Measurements from ENCODE around the gene KARS1.
A peak's percentile ranks its signal among the peaks of the same experiment; 100 is the strongest.

KARS1 gene

DNA sequence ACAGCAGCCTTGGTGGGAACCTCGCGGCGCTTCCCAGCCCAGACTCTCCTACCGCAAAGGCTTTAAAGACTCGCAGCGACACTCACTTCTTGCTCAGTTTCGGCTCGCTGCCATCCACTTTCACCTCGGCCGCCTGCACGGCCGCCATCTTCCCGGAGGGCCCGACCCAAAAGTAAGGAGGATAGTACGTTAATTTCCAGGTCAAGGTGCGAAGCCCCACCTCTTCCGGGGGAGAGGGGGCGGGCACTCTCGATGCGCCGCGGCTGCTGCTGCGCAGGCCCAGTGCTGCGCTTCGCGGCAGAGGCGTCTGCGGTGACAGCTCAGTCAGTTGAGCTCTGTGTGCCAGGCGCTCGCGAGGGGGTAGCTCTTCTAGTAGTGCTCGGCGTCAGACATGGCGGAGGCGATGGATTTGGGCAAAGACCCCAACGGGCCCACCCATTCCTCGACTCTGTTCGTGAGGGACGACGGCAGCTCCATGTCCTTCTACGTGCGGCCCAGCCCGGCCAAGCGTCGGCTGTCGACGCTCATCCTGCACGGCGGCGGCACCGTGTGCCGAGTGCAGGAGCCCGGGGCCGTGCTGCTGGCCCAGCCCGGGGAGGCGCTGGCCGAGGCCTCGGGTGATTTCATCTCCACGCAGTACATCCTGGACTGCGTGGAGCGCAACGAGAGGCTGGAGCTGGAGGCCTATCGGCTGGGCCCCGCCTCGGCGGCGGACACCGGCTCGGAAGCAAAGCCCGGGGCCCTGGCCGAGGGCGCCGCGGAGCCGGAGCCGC lies at the start of gene KARS1, which contains the start of gene TERF2IP:
KARS1 (minus strand) TSS at position 174 of the 773 bp plus-strand sequence; CDS start at position 148, 26 bp downstream.
TERF2IP (plus strand) TSS at position 282 of the 773 bp plus-strand sequence; CDS start at position 392, 110 bp downstream.
- peak; percentile 84 to 91 (median 85) for DNase-seq (ENCODE audit: low read depth in 3 of 3)

- DNase-seq (ENCODE audit: low read depth in 3 of 3) = no peak
These were observed 48.2 kb upstream of the KARS1 start for GRCh38 chr16:75695708-75696107.

GRCh38 chr16:75687361-75687760 lies 39.9 kb upstream of the KARS1 start:
- DNase-seq (ENCODE audit: low read depth in 3 of 3) = no peak

DNA sequence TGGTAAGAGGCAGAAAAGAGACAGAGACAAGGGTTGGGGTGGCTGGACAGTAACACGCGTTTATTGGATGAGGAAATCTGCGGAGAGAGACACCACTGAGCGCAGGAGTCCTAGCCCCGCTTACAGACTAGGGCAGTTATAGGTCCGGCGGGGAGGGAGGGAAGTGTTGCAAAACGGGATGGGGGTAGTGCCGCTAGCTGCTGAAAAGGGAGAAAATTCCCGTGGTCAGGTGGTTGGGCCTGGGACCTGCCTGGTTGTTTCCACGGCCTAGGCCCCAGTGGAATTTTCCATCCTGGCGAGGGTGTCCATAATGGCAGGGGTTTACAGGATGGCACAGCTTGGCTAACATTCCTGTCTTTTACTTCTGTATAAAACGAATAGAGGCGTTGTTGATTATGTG lies 34.8 kb upstream of the KARS1 start:
- no peak for DNase-seq (ENCODE audit: low read depth in 3 of 3)

DNA sequence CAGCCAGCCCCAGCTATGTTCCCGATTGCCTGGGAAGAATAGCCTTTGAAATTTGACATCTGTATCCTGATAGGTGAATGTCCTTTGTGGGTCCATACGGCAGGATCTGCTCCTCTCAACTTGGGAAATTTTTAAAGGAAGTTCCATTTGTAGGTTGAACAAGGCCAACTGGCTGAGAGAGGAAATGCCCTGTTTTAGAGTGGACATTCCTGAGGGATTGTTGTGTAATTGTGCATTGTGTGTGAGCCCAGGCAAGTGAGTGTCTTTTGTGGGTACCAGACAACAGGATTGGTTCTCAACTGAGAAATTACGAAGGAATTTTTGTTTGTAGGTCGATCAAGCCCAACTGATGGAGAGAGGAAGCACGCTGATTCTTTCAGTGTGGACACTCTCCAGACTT lies 31.9 kb upstream of the KARS1 start:
- no peak for DNase-seq (ENCODE audit: low read depth in 3 of 3)

DNA sequence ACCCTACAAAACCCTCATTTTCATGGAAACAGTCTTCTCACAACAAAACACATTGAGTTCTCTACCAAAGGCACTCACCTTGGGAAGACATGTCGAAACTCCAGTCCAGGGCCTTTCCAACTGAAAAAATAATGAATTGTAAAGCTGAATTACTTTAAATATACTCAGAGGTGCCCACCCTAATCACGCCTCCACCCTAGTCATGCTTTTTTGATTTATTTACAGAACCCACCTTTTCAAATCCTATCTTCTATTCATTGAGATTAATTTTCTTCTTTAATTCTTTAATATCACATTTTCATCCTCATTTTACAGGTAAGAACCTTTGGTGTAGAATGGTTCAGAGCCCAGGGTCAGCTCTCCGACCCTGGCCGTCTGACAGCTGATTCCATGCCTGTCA lies 29.4 kb upstream of the KARS1 start, which contains the start of gene CPHXL2:
CPHXL2 (minus strand) TSS at position 101 of the 400 bp plus-strand sequence; CDS start at position 91, 10 bp downstream.
- DNase-seq (ENCODE audit: low read depth in 3 of 3) = no peak

GRCh38 chr16:75667503-75667902 lies 20.0 kb upstream of the KARS1 start:
- DNase-seq (ENCODE audit: low read depth in 3 of 3) = no peak

DNA sequence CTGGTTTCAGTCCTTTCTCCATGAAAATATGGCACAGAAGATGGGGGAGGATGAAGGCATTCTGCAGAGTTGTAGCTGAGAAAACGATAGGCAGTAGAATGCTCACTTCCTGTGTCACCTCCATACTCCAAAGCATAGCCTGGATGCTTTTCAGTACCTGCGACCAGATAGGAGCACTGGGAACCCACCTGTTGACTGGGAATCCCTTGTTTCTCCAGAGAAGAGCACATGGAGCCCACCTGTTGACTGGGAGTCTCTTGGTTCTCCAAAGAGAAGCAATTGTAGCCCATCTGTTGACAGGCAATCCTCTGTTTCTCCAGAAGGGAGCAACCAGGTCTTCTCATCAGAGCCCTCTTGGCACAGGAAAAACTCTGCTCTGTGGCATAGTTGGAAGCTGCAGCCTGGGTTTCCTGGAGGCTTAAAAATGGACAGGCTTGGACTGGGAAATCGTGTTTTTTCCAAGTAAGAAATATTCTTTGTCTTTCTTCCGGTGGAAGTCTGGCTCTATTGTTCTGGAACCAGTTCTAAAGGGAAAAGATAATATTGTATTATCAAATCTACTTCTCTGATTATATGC lies 13.3 kb upstream of the KARS1 start:
- no peak for DNase-seq (ENCODE audit: low read depth in 3 of 3)

- no peak for DNase-seq (ENCODE audit: low read depth in 3 of 3)
These were observed 12.9 kb upstream of the KARS1 start for GRCh38 chr16:75660321-75660720.

- no peak for DNase-seq (ENCODE audit: low read depth in 3 of 3)
These were observed 10.7 kb upstream of the KARS1 start for GRCh38 chr16:75658175-75658574.

- no peak for DNase-seq (ENCODE audit: low read depth in 3 of 3)
These were observed 6.5 kb upstream of the KARS1 start for GRCh38 chr16:75653922-75654321.

DNA sequence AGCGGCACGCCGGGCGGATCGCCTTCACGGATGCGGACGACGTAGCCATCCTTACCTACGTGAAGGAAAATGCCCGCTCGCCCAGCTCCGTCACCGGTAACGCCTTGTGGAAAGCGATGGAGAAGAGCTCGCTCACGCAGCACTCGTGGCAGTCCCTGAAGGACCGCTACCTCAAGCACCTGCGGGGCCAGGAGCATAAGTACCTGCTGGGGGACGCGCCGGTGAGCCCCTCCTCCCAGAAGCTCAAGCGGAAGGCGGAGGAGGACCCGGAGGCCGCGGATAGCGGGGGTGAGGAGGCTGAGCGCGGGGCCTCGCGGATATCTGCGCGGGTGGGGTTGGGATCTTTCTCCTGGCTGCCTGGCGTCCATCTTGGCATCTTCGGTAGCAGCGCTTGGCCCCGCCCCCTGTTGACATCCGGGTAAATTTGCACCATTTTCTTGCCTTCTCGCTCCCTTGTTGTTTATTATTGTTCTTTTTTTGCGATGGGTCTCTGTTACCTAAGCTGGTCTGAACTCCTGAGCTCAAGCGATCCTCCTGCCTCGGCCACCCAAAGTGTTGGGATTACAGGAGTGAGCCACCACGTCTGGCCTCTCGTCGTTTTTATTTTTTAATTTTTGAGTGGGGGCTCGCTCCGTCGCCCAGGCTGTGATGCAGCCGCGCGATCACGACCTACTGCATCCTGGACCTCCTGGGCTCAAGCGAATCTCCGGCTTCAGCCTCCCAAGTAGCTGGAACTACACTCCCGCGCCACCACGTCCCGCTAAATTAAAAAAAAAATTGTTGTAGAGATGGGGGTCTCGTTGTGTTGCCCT lies 1.0 kb upstream of the KARS1 start:
- peak; percentile 74 to 87 (median 76) for DNase-seq (ENCODE audit: low read depth in 3 of 3)

DNA sequence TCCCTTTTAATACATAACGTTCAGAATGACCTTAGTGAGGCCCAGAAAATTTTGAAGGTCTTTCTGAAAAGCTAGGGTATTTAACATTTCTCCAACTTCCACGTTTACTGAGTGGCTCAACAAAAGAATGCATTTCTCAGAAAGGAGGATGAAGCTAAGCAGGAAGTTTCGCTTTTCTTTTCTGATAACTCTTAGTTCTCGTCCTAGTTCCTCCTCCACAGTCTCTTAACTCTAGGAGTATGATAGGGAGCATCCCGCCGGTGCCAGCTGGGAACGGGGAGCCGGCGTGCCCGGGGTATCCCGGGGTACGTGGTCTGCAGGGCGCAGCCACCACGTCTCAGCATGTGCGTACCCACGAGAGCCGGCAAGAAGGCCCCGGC lies 363 bp downstream of the KARS1 start:
- no peak for DNase-seq (ENCODE audit: low read depth in 3 of 3)

DNA sequence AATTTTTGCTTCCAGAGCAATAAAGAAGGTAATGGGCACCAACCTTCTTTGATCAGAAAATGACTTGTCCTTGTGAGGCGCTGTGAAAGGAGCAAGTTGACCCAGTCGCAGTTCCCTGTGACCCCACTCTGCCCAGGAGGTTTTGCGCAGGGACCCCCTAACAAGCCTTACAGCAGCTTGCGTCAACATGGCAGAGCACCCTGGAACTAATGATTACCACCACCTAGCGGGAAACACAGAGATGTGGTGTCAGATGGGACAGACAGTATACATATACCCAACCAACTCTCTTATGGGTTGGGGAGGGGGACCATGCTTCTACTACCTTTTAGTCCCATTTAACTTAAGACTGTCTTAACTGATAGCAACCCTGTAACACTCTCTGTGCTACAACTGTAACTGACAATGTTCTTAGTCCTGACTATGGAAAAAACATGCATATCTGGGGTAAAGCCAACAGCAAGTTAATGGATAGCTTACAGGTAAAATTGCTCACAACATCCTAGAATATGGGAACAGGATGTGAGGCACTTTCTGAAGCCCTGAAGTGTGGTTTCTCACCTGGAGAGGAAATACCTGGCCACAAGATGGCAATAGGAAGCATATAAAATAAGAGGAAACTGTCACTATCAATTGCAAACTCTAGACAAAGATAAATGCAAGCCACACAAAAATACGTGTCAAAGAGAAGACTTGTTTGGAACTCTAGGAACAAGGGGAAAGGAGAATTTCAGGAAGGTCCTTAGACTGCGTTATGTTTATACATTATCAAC lies 3.0 kb downstream of the KARS1 start:
- no peak for DNase-seq (ENCODE audit: low read depth in 3 of 3)

DNA sequence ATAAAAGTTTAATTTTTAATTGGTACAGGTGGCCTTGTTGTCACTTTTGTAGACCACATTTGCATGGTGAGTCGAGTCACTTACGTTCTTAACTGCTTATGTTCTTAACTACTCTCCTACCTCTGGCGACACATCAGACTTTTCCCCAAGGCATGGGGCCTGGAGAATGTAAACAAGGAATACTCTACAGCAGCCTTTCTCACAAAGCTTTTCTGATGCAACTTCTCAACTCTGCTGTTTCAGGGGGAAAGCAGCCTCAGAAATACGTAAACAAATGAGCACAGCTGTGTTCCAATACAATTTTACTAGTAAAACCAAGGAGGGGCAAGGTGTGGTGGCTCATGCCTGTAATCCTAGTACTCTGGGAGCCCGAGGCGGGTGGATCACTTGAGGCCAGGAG lies 6.9 kb downstream of the KARS1 start:
- DNase-seq (ENCODE audit: low read depth in 3 of 3) = no peak

GRCh38 chr16:75635036-75635435 lies 12.4 kb downstream of the KARS1 start:
- no peak for DNase-seq (ENCODE audit: low read depth in 3 of 3)

- no peak for DNase-seq (ENCODE audit: low read depth in 3 of 3)
These were observed 14.6 kb downstream of the KARS1 start for GRCh38 chr16:75632857-75633256.

DNA sequence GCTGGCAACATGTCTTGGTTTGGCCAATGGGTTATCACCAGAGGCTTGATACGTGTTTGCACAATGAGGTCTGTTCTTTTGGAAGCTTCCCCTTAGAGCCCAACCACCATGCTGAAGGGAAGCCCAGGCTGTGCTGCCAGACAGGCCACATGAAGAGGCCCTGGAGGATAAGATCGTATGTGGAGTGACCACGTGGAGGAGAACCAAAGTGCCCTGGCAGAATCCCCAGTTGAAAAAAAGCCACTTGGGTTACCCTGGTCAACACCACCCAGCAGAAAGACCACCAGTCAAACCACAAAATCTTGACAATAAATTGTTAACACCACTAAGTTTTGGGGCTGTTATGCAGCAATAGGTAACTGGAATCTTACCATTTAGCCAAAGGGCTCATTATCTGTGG lies 17.4 kb downstream of the KARS1 start:
- no peak for DNase-seq (ENCODE audit: low read depth in 3 of 3)

DNA sequence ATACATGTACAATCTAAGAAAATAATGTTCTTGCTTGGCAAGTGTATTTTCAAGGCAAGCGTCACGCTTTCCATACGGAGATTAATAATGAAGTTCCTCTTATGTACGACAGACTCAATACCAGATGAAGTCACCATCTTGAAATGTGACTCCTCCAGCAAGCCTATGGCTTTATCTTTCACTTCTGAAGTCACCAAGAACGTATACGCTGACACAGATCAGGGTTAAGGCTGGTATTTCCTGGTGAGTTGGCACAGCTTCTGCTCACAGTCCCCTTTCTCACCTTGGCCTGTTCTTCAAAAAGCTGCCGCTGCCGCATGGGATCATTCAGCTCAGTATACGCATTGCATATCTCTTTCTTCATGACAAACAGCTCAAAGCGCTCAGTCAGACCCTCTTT lies 18.3 kb downstream of the KARS1 start:
- no peak for DNase-seq (ENCODE audit: low read depth in 3 of 3)

- DNase-seq (ENCODE audit: low read depth in 3 of 3) = no peak
These were observed 19.1 kb downstream of the KARS1 start for GRCh38 chr16:75628351-75628750.

DNA sequence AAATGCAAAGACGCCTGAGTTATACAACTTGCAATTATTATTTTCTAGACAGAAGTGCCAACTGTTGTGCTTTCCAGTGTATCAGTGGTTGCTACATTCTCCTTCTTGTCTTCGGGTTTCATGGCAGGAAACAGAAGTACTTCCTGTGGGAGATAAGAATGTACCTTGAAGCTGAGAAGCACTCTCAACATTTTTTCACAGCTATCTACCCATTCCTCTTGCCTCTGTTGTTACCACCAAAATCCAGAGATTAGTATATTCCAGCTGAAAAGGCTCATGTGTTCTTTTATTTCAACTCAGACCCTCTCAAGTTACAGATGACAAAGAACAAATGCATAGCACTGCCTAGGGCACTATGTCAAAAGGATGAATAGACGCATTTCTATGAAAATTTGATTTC lies 19.6 kb downstream of the KARS1 start:
- DNase-seq (ENCODE audit: low read depth in 3 of 3) = no peak

DNA sequence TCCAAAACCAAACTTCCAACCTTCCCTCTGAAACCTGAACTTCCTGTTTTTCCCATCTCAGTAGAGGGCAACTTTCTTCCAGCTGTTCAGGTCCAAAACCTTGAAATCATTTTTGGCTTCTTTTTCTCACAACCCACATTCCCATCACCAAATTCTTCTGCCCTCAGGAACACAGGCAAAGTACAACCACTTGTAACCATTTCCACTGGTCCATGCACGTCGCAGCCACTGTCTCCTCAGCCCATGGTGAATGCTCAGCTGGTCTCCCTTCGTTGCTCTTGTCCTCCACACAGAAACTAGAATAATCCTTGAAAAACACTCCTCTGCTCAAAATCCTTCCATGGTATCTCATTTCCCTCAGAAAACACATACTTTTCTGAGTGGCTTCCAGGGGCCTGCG lies 20.7 kb downstream of the KARS1 start:
- no peak for DNase-seq (ENCODE audit: low read depth in 3 of 3)

All from stimulated activated CD4-positive, alpha-beta T cell treated with anti-CD3 and anti-CD28 coated beads, TNF-alpha, amount 100 ng/mL, for 48 hours (primary cell).